SK-N-SH (cell line): ENCODE data around the gene CLEC16A. TPM values are rescaled to one million over a fixed set of nuclear protein-coding genes. Genes with fewer than 3 reads are reported as not detected.

ENCODE experiments used
- CTCF ChIA-PET: fragments of 300-600, 350-600 bp; formaldehyde crosslinking; extraction: SDS; loops from one replicate; lab custom pipeline; 2021; lab: Yijun Ruan, JAX
- POLR2A ChIA-PET: fragments of 350-600 bp; sonication (Branson Sonifier 250); formaldehyde crosslinking; extraction: SDS; loops from one replicate; lab custom pipeline; 2020; ENCODE audit warnings: antibody characterized with exemption, inconsistent platforms; lab: Yijun Ruan, JAX
- DNase-seq: peaks from one replicate; pipeline ENCODE4 v3.0.0; 2012
- H2AFZ ChIP-seq: fragments of 200-600 bp; sonication (generic); 2 replicates; pipeline ENCODE4 v1.8.1; 2016; ENCODE audit warnings: antibody characterized with exemption, mild to moderate bottlenecking, low read depth
- H3F3A ChIP-seq: fragments of 200-600 bp; sonication (generic); replicated peaks from 2 replicates; pipeline ENCODE3; 2016; ENCODE audit warnings: antibody characterized with exemption, mild to moderate bottlenecking; ENCODE audit not compliant: insufficient read depth
- H3K27ac ChIP-seq, 2 experiments: fragments of 200-500 bp in 1 of 2; fragments of 200-600 bp in 1 of 2; sonication (Bioruptor generic) in 1 of 2; sonication (generic), shearing (Covaris generic) in 1 of 2; 2 replicates each; pipeline versions ENCODE4 v1.5.1 to v1.6.1; 2014 to 2016; ENCODE audit warnings: low read depth in 2 of 2, inconsistent platforms in 1 of 2, low read length in 1 of 2, mild to moderate bottlenecking in 1 of 2, mixed read lengths in 1 of 2
- H3K27me3 ChIP-seq: fragments of 200-600 bp; sonication (generic), shearing (Covaris generic); 2 replicates; pipeline ENCODE4 v1.6.1; 2016; ENCODE audit warnings: mixed run types; ENCODE audit not compliant: insufficient read depth
- H3K36me3 ChIP-seq, 2 experiments: fragments of 200-500 bp in 1 of 2; fragments of 200-600 bp in 1 of 2; sonication (Bioruptor generic) in 1 of 2; sonication (generic) in 1 of 2; replicated peaks in 1 of 2; 2 replicates each; pipeline versions ENCODE3 to v1.5.1; 2014 to 2016; ENCODE audit warnings: low read length in 1 of 2, mild to moderate bottlenecking in 1 of 2; ENCODE audit not compliant: insufficient read depth in 2 of 2, control insufficient read depth in 1 of 2
- H3K4me1 ChIP-seq, 2 experiments: fragments of 200-500 bp in 1 of 2; fragments of 200-600 bp in 1 of 2; sonication (Bioruptor generic) in 1 of 2; sonication (generic), shearing (Covaris generic) in 1 of 2; 2 replicates each; pipeline versions ENCODE4 v1.5.1 to v1.6.1; 2014 to 2016; ENCODE audit warnings: low read depth in 1 of 2, low read length in 1 of 2, mixed run types in 1 of 2; ENCODE audit not compliant: insufficient read depth in 2 of 2, control insufficient read depth in 1 of 2
- H3K4me2 ChIP-seq: fragments of 200-600 bp; sonication (generic), shearing (Covaris generic); 2 replicates; pipeline ENCODE4 v1.6.1; 2017; ENCODE audit warnings: mixed run types
- H3K4me3 ChIP-seq, 2 experiments: fragments of 200-500 bp in 1 of 2; fragments of 200-600 bp in 1 of 2; sonication (Bioruptor generic) in 1 of 2; sonication (generic), shearing (Covaris generic) in 1 of 2; 2 replicates each; pipeline versions ENCODE4 v1.5.1 to v1.8.1; 2014 to 2016; ENCODE audit warnings: low read depth in 2 of 2, inconsistent platforms in 1 of 2, low read length in 1 of 2, mild to moderate bottlenecking in 1 of 2, mixed read lengths in 1 of 2, moderate library complexity in 1 of 2
- H3K79me2 ChIP-seq: fragments of 200-600 bp; sonication (generic); 2 replicates; pipeline ENCODE4 v1.8.1; 2017; ENCODE audit warnings: mild to moderate bottlenecking; ENCODE audit not compliant: insufficient read depth
- H3K9ac ChIP-seq: fragments of 200-600 bp; sonication (generic); 2 replicates; pipeline ENCODE4 v1.6.1; 2017; ENCODE audit warnings: mixed run types
- H3K9me2 ChIP-seq: fragments of 200-600 bp; sonication (generic); 2 replicates; pipeline ENCODE4 v1.6.1; 2017; ENCODE audit warnings: mixed run types
- H3K9me3 ChIP-seq: fragments of 200-600 bp; sonication (generic); 2 replicates; pipeline ENCODE4 v1.6.1; 2017; ENCODE audit warnings: mixed run types, mild to moderate bottlenecking, moderate library complexity
- H4K20me1 ChIP-seq: fragments of 200-600 bp; sonication (generic); 2 replicates; pipeline ENCODE4 v1.6.1; 2017; ENCODE audit warnings: mild to moderate bottlenecking, mixed run types; ENCODE audit not compliant: insufficient read depth
- FOXM1 ChIP-seq: IDR thresholded peaks from 2 replicates; pipeline ENCODE4 v1.4.0; 2012; ENCODE audit warnings: low read depth, mild to moderate bottlenecking
- GABPA ChIP-seq: IDR thresholded peaks from 2 replicates; pipeline ENCODE4 v1.4.0; 2012; ENCODE audit warnings: low read depth, mild to moderate bottlenecking
- MEF2A ChIP-seq: IDR thresholded peaks from 2 replicates; pipeline ENCODE4 v1.4.0; 2012; ENCODE audit warnings: low read depth, borderline replicate concordance
- NFIC ChIP-seq: IDR thresholded peaks from 2 replicates; pipeline ENCODE4 v1.4.0; 2012; ENCODE audit warnings: borderline replicate concordance
- TCF12 ChIP-seq: IDR thresholded peaks from 2 replicates; pipeline ENCODE4 v1.4.0; 2012
- WGBS: methylation state at CpG from one replicate; pipeline ENCODE4 v1.1.6; 2017; ENCODE audit warnings: low lambda C conversion rate; 5-methylcytosine and 5-hydroxymethylcytosine counted together
- polyA plus RNA-seq, 3 experiments: library from polyadenylated mRNA; depleted of rRNA; stranded (reverse); fragments of >200 nt; gene quantifications; 2 replicates each; pipeline ENCODE4 v1.2.3, GENCODE V29; 2012
- TF ChIP-seq, protein P1 (sequence below): IDR thresholded peaks from 2 replicates; pipeline ENCODE4; 2012
- TF ChIP-seq, protein P2 (sequence below): IDR thresholded peaks from 2 replicates; pipeline ENCODE4 v1.4.0; 2012; ENCODE audit warnings: low read depth, borderline replicate concordance
- TF ChIP-seq, protein P3 (sequence below): IDR thresholded peaks from 2 replicates; pipeline ENCODE4 v1.4.0; 2012; ENCODE audit warnings: low read depth
- TF ChIP-seq, protein P4 (sequence below): fragments of 150-350 bp; IDR thresholded peaks from 2 replicates; pipeline ENCODE4 v1.6.1; 2017; ENCODE audit warnings: antibody characterized with exemption, low read length, low read depth, borderline replicate concordance

The CLEC16A gene
- polyA plus RNA-seq, 1 of the 3 experiments (the other 2 are of a cell fraction), result 13.7 TPM

DNA sequence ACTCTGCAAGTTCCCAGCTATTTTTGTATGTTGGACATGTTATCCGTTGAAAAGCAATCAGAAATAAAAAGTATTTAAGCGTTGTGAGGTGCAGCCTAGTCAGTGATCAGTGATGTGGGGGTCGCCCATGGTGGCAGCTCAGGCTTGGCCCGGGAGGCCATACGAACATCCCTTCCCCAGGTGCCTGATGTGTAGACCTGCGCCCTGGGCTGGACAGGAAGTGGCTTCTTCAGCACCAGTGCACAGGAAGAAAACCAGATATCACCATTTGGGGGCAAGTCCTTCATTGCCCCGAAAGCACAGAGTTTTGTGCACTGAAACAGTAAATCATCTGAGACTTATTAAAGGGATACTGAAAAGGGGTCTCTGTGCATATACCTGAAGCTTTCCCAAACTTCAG lies 212.8 kb downstream of the CLEC16A start:
- CTCF ChIA-PET, result interaction anchor here (4.4 kb wide), 1 partner anchor 100 kb away, joined by 19 read pairs; the partner anchor contains the start of gene SOCS1
- peaks cover 11 to 20% of the 10 kb centered on the region in 2 experiments for H3K4me1 ChIP-seq

DNA sequence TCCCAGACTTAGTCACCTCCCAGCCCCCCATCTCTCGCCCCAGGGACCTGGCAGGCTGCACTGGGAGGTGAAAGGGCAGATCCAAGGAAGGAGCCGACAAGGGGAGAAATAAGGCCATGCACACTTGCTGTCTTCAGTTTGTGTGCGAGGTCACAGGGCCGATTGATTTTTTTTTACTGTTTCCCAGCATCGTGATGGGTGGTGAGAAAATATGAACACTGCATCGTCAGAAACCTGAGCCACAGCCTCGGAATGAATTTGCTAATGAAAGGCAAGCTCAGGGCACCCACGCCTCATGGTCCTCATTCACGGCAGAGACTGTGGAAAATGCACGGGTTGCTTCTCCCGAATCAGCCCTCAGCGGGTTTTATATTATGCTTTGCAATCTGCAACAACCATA lies 213.7 kb downstream of the CLEC16A start:
- Histone ChIP-seq H3K9me3 (no peaks in the 10 kb centered on the region), H3K4me3 (no peak overlapping the region), H3K27ac (no peak overlapping the region), H3K27me3 (no peaks in the 10 kb centered on the region), H3K9me2 (no peaks in the 10 kb centered on the region), H3K36me3 (peaks cover 0 to 3% of the 10 kb centered on the region in 2 experiments), H3K4me2 (no peak overlapping the region), H3F3A (peaks cover 5% of the 10 kb centered on the region), H2AFZ (no peak overlapping the region), H3K4me1 (peaks cover 18 to 20% of the 10 kb centered on the region in 2 experiments), H3K79me2 (no peaks in the 10 kb centered on the region), H3K9ac (no peak overlapping the region), H4K20me1 (no peaks in the 10 kb centered on the region)
- CTCF ChIA-PET, result interaction anchor here (4.4 kb wide), 1 partner anchor 99 kb away, joined by 19 read pairs; the partner anchor contains the start of gene SOCS1
- DNase-seq, result no peak
- WGBS, result 97% methylated on average over 11 of the region's 12 CpGs
- POLR2A ChIA-PET, result no interaction called here
- TF ChIP-seq, protein P1, sequence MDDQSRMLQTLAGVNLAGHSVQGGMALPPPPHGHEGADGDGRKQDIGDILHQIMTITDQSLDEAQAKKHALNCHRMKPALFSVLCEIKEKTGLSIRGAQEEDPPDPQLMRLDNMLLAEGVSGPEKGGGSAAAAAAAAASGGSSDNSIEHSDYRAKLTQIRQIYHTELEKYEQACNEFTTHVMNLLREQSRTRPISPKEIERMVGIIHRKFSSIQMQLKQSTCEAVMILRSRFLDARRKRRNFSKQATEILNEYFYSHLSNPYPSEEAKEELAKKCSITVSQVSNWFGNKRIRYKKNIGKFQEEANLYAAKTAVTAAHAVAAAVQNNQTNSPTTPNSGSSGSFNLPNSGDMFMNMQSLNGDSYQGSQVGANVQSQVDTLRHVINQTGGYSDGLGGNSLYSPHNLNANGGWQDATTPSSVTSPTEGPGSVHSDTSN, result no peak

More for the DNA sequence above, 212.8 kb downstream of the CLEC16A start:
- no peaks in the 10 kb centered on the region for H3K9me3 ChIP-seq
- POLR2A ChIA-PET, result no interaction called here
- WGBS, result 87% methylated on average over 7 of the region's 7 CpGs
- peaks cover 0 to 3% of the 10 kb centered on the region in 2 experiments for H3K36me3 ChIP-seq
- H3K9me2 ChIP-seq, result no peaks in the 10 kb centered on the region
- TF ChIP-seq GABPA, result no peak
- TF ChIP-seq, protein P2, sequence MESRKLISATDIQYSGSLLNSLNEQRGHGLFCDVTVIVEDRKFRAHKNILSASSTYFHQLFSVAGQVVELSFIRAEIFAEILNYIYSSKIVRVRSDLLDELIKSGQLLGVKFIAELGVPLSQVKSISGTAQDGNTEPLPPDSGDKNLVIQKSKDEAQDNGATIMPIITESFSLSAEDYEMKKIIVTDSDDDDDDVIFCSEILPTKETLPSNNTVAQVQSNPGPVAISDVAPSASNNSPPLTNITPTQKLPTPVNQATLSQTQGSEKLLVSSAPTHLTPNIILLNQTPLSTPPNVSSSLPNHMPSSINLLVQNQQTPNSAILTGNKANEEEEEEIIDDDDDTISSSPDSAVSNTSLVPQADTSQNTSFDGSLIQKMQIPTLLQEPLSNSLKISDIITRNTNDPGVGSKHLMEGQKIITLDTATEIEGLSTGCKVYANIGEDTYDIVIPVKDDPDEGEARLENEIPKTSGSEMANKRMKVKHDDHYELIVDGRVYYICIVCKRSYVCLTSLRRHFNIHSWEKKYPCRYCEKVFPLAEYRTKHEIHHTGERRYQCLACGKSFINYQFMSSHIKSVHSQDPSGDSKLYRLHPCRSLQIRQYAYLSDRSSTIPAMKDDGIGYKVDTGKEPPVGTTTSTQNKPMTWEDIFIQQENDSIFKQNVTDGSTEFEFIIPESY, result no peak
- TF ChIP-seq, protein P3, sequence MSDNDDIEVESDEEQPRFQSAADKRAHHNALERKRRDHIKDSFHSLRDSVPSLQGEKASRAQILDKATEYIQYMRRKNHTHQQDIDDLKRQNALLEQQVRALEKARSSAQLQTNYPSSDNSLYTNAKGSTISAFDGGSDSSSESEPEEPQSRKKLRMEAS, result no peak
- no peak for TF ChIP-seq NFIC
- no peak for TF ChIP-seq MEF2A
- no peak for TF ChIP-seq FOXM1
- no peak for TF ChIP-seq TCF12
- TF ChIP-seq, protein P4, sequence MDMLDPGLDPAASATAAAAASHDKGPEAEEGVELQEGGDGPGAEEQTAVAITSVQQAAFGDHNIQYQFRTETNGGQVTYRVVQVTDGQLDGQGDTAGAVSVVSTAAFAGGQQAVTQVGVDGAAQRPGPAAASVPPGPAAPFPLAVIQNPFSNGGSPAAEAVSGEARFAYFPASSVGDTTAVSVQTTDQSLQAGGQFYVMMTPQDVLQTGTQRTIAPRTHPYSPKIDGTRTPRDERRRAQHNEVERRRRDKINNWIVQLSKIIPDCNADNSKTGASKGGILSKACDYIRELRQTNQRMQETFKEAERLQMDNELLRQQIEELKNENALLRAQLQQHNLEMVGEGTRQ, result no peak
- no peak overlapping the region for H3K9ac ChIP-seq
- H3K27ac ChIP-seq, result no peak overlapping the region
- H3K4me3 ChIP-seq, result no peak overlapping the region
- H3K79me2 ChIP-seq, result no peaks in the 10 kb centered on the region
- no peak overlapping the region for H2AFZ ChIP-seq
- H3K27me3 ChIP-seq, result no peaks in the 10 kb centered on the region
- no peak overlapping the region for H3K4me2 ChIP-seq
- no peak for DNase-seq
- H3F3A ChIP-seq, result peaks cover 5% of the 10 kb centered on the region
- H4K20me1 ChIP-seq, result no peaks in the 10 kb centered on the region
